ENCODE results near the gene NTM.

DNA sequence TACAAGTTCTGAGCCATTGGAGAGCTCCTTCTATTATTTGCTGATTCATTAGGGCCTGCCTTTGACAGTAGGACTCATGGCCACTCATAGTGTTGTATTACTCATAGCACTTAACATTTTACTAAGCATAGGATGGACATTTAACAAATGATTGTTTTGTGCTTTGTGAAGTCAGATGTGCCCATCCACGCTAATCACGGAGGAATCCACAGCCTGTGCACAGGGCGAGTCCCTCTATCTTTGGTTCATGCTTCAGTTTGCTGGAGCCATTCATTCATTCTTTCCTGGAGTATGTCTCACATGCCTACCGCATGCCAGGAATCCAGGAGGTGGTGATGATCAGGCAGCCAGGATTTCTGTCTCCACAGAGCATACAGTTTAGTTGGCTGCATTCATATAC lies 254.1 kb downstream of the NTM start:
- TF ChIP-seq, protein P1, sequence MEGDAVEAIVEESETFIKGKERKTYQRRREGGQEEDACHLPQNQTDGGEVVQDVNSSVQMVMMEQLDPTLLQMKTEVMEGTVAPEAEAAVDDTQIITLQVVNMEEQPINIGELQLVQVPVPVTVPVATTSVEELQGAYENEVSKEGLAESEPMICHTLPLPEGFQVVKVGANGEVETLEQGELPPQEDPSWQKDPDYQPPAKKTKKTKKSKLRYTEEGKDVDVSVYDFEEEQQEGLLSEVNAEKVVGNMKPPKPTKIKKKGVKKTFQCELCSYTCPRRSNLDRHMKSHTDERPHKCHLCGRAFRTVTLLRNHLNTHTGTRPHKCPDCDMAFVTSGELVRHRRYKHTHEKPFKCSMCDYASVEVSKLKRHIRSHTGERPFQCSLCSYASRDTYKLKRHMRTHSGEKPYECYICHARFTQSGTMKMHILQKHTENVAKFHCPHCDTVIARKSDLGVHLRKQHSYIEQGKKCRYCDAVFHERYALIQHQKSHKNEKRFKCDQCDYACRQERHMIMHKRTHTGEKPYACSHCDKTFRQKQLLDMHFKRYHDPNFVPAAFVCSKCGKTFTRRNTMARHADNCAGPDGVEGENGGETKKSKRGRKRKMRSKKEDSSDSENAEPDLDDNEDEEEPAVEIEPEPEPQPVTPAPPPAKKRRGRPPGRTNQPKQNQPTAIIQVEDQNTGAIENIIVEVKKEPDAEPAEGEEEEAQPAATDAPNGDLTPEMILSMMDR (IDR thresholded peaks at IDR 0.05): no peak
- TF ChIP-seq POLR2A (IDR thresholded peaks at IDR 0.05) (no peak), POLR2AphosphoS5 (IDR thresholded peaks at IDR 0.05) (no peak)

Measured in breast epithelium (tissue), 3 donors.